RPMI7951 (cell line): ENCODE measurements around the gene SLC7A5. TPM values are rescaled to one million over a fixed set of nuclear protein-coding genes. Genes with fewer than 3 reads are reported as not detected.

Source experiments
- DNase-seq: peaks from one replicate; pipeline ENCODE4 v3.0.0-alpha.2; 2012; ENCODE audit warnings: low read depth
- total RNA-seq: library from RNA; depleted of rRNA; stranded (reverse); fragments of >200 nt; shearing (Covaris generic); gene quantifications from 2 replicates; pipeline ENCODE4 v1.2.3, GENCODE V29; 2014

The SLC7A5 gene
- total RNA-seq, 1 experiment from 2014 or later = 27.3 TPM

- no peak for DNase-seq
Observed at GRCh38 chr16:87846705-87847466, 22.4 kb downstream of the SLC7A5 start.

- no peak for DNase-seq
Observed at GRCh38 chr16:87845807-87846619, 23.3 kb downstream of the SLC7A5 start.

- DNase-seq = no peak
Observed at GRCh38 chr16:87845213-87845612, 24.1 kb downstream of the SLC7A5 start.

GRCh38 chr16:87844809-87845208 lies 24.5 kb downstream of the SLC7A5 start:
- DNase-seq = no peak

GRCh38 chr16:87844120-87844733 lies 25.1 kb downstream of the SLC7A5 start:
- no peak for DNase-seq

- DNase-seq = no peak
Observed at GRCh38 chr16:87843678-87844105, 25.6 kb downstream of the SLC7A5 start.

GRCh38 chr16:87842209-87842869 lies 27.0 kb downstream of the SLC7A5 start:
- DNase-seq = no peak

GRCh38 chr16:87841340-87842208 lies 27.7 kb downstream of the SLC7A5 start:
- DNase-seq = no peak

GRCh38 chr16:87840271-87840978 lies 28.9 kb downstream of the SLC7A5 start:
- DNase-seq = no peak

- no peak for DNase-seq
Observed at GRCh38 chr16:87839542-87840270, 29.6 kb downstream of the SLC7A5 start.

GRCh38 chr16:87838643-87839541 lies 30.4 kb downstream of the SLC7A5 start:
- no peak for DNase-seq

GRCh38 chr16:87837627-87838289 lies 31.5 kb downstream of the SLC7A5 start:
- DNase-seq = no peak

GRCh38 chr16:87836844-87837581 lies 32.3 kb downstream of the SLC7A5 start:
- DNase-seq = peak; percentile 92

GRCh38 chr16:87836346-87836843 lies 32.9 kb downstream of the SLC7A5 start:
- no peak for DNase-seq

GRCh38 chr16:87835882-87836331 lies 33.4 kb downstream of the SLC7A5 start:
- no peak for DNase-seq

GRCh38 chr16:87834668-87835473 lies 34.4 kb downstream of the SLC7A5 start:
- DNase-seq = peak; percentile 48
